ENCODE measurements around the gene PRRX2. TPM values are rescaled to one million over a fixed set of nuclear protein-coding genes. Genes with fewer than 3 reads are reported as not detected.

The PRRX2 gene
- total RNA-seq, 5 donors from 2014 or later (not counting 1 experiment from before 2014, with no cell fraction given), result 0.26 TPM; not detected in 4

- peak overlapping the region in 1 of 2 donors; percentile 55 for H3K27ac Mint-ChIP-seq
- Histone ChIP-seq H3K27me3 (replicated peaks in 1 of 2; ENCODE audit: control insufficient read depth in 2 of 2, extremely low read depth in 1 of 2, insufficient read depth in 2 of 2, low read length in 1 of 2) (no peaks in the 10 kb centered on the region), H3K27ac (ENCODE audit: low read length) (no peak overlapping the region), H3K36me3 (ENCODE audit: control insufficient read depth in 2 of 2, extremely low read depth in 1 of 2, insufficient read depth in 1 of 2, low read length in 1 of 2) (peaks cover 24 to 39% of the 10 kb centered on the region in 2 donors), H3K4me1 (ENCODE audit: control insufficient read depth in 1 of 2, extremely low read depth in 1 of 2, insufficient read depth in 2 of 2, low read length in 2 of 2) (peaks cover 8 to 31% of the 10 kb centered on the region in 2 experiments), H3K9me3 (no peaks in the 10 kb centered on the region), H3K4me3 (ENCODE audit: control insufficient read depth in 1 of 2, extremely low read depth in 1 of 2, low read length in 1 of 2) (no peak overlapping the region)
- H3K4me3 Mint-ChIP-seq, result peak overlapping the region; percentile 79 to 85 (median 83)
- CTCF ChIA-PET, result interaction anchor here in 1 of 2 donors (0.5 to 1.9 kb wide), 5 partner anchors 14 to 1485 kb away, joined by 3 to 7 read pairs (median 3); partner anchors contain the start of gene NTMT1
- POLR2A ChIA-PET, result interaction anchor here in 1 of 2 donors (0.6 kb wide), 1 partner anchor 1053 kb away, joined by 3 read pairs; no protein-coding TSS in a partner anchor
- H3K4me1 Mint-ChIP-seq, result peaks cover 22 to 34% (median 29%) of the 10 kb centered on the region in 3 donors
- H3K9me3 Mint-ChIP-seq, result no peaks in the 10 kb centered on the region
- DNase-seq, result no peak
- peaks cover 25% of the 10 kb centered on the region for H3K36me3 Mint-ChIP-seq
- ATAC-seq (replicated peaks in 1 of 4), result no peak
- H3K27me3 Mint-ChIP-seq, result no peaks in the 10 kb centered on the region
- 93% methylated on average over 10 of the region's 12 CpGs for WGBS (ENCODE audit: insufficient coverage)
These were observed 25.7 kb upstream of the PRRX2 start for GRCh38 chr9:129639756-129640085.

DNA sequence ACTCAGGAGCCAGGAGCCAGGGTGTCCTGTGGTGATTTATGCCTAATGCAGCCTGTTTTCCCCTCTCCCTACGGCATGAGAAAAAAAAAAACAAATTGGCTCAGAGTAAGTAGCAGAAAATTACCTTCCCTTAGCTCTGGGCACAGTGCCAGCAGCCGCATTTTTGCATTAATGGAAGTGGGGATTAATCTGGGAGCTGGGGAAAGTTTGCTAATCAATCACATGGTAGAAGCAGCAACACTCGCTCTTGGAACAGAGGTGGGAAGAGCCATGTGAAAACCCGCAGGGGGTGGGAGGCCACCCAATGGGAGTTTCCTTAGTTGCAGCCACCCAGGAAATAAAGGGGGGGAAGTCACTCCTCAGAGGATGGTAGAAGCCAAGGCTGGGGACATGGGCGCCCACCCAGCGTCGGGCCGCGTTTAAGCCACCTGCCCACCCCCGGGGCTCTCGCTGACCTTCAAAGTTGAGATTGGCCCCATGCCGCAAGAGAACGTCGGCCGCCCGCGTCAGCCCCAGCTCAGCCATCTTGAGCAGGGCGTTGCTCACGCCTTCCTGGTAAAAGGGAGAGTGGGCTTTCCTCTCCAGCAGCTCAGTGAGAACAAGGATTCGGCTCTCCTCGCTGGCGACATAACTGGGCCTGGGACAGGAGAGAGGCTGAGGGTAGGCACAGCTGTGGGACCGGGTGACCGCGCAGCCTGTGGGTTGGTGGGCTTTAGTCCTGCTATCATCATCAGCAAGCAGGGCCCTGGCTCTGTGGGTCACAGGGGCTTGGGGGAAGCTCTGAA lies 25.2 kb upstream of the PRRX2 start:
- ChIA-PET CTCF (interaction anchor here (0.5 to 1.9 kb wide), 7 partner anchors 14 to 1486 kb away, joined by 3 to 7 read pairs (median 3); partner anchors contain the start of gene NTMT1 (in 1 of the 2)), POLR2A (interaction anchor here in 1 of 2 donors (0.6 kb wide), 3 partner anchors 516 to 1053 kb away, joined by 3 to 5 read pairs (median 5); no protein-coding TSS in a partner anchor)
- H3K27ac ChIP-seq (ENCODE audit: low read length), result no peak overlapping the region
- H3K36me3 Mint-ChIP-seq, result peaks cover 19% of the 10 kb centered on the region
- peaks cover 20 to 34% (median 29%) of the 10 kb centered on the region in 3 donors for H3K4me1 Mint-ChIP-seq
- no peaks in the 10 kb centered on the region for H3K9me3 Mint-ChIP-seq
- no peaks in the 10 kb centered on the region for H3K27me3 Mint-ChIP-seq
- no peak for ATAC-seq (replicated peaks in 1 of 4)
- peaks cover 19 to 34% of the 10 kb centered on the region in 2 donors for H3K36me3 ChIP-seq (ENCODE audit: control insufficient read depth in 2 of 2, extremely low read depth in 1 of 2, insufficient read depth in 1 of 2, low read length in 1 of 2)
- peak overlapping the region in 1 of 2 donors; percentile 55 for H3K27ac Mint-ChIP-seq
- H3K9me3 ChIP-seq, result no peaks in the 10 kb centered on the region
- peaks cover 8 to 31% of the 10 kb centered on the region in 2 experiments for H3K4me1 ChIP-seq (ENCODE audit: control insufficient read depth in 1 of 2, extremely low read depth in 1 of 2, insufficient read depth in 2 of 2, low read length in 2 of 2)
- peak overlapping the region; percentile 79 to 85 (median 83) for H3K4me3 Mint-ChIP-seq
- WGBS (ENCODE audit: insufficient coverage), result 92% methylated on average over 18 of the region's 25 CpGs
- H3K27me3 ChIP-seq (replicated peaks in 1 of 2; ENCODE audit: control insufficient read depth in 2 of 2, extremely low read depth in 1 of 2, insufficient read depth in 2 of 2, low read length in 1 of 2), result no peaks in the 10 kb centered on the region
- H3K4me3 ChIP-seq (ENCODE audit: control insufficient read depth in 1 of 2, extremely low read depth in 1 of 2, low read length in 1 of 2), result peak overlapping the region; percentile 89 to 96
- DNase-seq, result no peak

GRCh38 chr9:129640871-129641749 lies 24.3 kb upstream of the PRRX2 start:
- ATAC-seq (replicated peaks in 1 of 4) (peak in 3 of 4 experiments; percentile 54 to 57 (median 57)), DNase-seq (peak in 1 of 35 experiments; percentile 26)
- H3K9me3 Mint-ChIP-seq, result no peaks in the 10 kb centered on the region
- WGBS (ENCODE audit: insufficient coverage), result 22% methylated on average over 44 of the region's 44 CpGs
- H3K4me3 ChIP-seq (ENCODE audit: control insufficient read depth in 1 of 2, extremely low read depth in 1 of 2, low read length in 1 of 2), result peak overlapping the region; percentile 89 to 96
- no peaks in the 10 kb centered on the region for H3K27me3 ChIP-seq (replicated peaks in 1 of 2; ENCODE audit: control insufficient read depth in 2 of 2, extremely low read depth in 1 of 2, insufficient read depth in 2 of 2, low read length in 1 of 2)
- no peaks in the 10 kb centered on the region for H3K27me3 Mint-ChIP-seq
- peaks cover 20 to 34% (median 29%) of the 10 kb centered on the region in 3 donors for H3K4me1 Mint-ChIP-seq
- ChIA-PET POLR2A (interaction anchor here in 1 of 2 donors (0.6 kb wide), 1 partner anchor 517 kb away, joined by 5 read pairs; no protein-coding TSS in a partner anchor), CTCF (interaction anchor here (0.6 to 1.5 kb wide), 4 partner anchors 17 to 509 kb away, joined by 3 to 4 read pairs (median 3); no protein-coding TSS in a partner anchor)
- peak overlapping the region; percentile 61 for H3K27ac ChIP-seq (ENCODE audit: low read length)
- H3K4me1 ChIP-seq (ENCODE audit: control insufficient read depth in 1 of 2, extremely low read depth in 1 of 2, insufficient read depth in 2 of 2, low read length in 2 of 2), result peaks cover 8 to 31% of the 10 kb centered on the region in 2 experiments
- H3K4me3 Mint-ChIP-seq, result peak overlapping the region; percentile 79 to 85 (median 83)
- no peaks in the 10 kb centered on the region for H3K9me3 ChIP-seq
- H3K27ac Mint-ChIP-seq, result peak overlapping the region; percentile 55 to 79
- H3K36me3 ChIP-seq (ENCODE audit: control insufficient read depth in 2 of 2, extremely low read depth in 1 of 2, insufficient read depth in 1 of 2, low read length in 1 of 2), result peaks cover 15 to 28% of the 10 kb centered on the region in 2 donors
- H3K36me3 Mint-ChIP-seq, result peaks cover 14% of the 10 kb centered on the region

DNA sequence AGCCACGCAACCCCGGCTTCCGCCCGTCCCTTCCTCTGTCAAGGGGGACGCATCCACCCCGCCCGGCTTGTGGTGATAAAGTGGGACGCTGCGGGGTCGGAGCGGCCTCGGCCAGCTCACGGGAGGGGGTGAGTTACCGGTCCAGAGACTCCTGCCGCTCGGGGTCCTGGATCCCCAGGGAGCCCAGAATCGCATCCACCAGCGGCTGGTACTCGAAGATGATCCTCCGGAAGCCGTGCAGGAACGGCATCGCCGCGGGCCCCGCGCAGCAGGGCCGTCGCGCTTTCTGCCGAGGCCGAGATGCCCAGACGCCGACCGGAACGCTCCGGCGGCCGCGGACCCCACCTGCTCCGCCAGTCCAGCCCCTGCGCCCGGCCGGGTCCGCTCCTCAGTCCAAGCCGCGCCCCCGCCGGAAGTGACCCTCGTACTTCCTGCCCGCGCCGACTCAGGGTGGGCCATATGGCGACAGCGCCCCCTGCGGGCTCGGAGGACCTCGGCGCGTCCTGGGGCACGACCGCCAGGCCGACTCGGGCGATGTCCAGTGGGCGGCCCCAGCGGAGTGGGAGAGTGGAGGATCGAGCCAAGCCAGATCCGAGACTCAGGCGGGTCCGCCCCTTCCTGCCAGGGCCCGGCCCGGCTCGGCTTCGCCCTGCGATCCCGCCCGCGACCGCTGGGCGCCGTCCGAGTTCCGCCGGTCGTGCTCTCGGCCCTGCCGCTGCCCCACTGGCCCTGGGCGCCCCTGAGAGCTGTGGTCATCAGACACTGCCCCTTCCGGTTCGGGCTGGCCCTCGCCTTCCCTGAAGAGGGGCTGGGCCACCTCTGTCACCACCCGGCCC lies 23.5 kb upstream of the PRRX2 start, which contains the start of gene ASB6:
ASB6 (minus strand) TSS at position 402 of the 836 bp plus-strand sequence; CDS start at position 250, 152 bp downstream.
- Mint-ChIP-seq H3K4me1 (peaks cover 20 to 34% (median 29%) of the 10 kb centered on the region in 3 donors), H3K4me3 (peak within 1 kb of the TSS; percentile 79 to 85 (median 83)), H3K27me3 (no peaks in the 10 kb centered on the region), H3K36me3 (peaks cover 14% of the 10 kb centered on the region), H3K9me3 (no peaks in the 10 kb centered on the region), H3K27ac (peak within 1 kb of the TSS; percentile 75 to 81)
- Histone ChIP-seq H3K4me3 (ENCODE audit: control insufficient read depth in 1 of 2, extremely low read depth in 1 of 2, low read length in 1 of 2) (peak within 1 kb of the TSS; percentile 89 to 96), H3K36me3 (ENCODE audit: control insufficient read depth in 2 of 2, extremely low read depth in 1 of 2, insufficient read depth in 1 of 2, low read length in 1 of 2) (peaks cover 13 to 24% of the 10 kb centered on the region in 2 donors), H3K9me3 (no peaks in the 10 kb centered on the region), H3K27me3 (replicated peaks in 1 of 2; ENCODE audit: control insufficient read depth in 2 of 2, extremely low read depth in 1 of 2, insufficient read depth in 2 of 2, low read length in 1 of 2) (peaks cover 0 to 2% of the 10 kb centered on the region in 2 experiments), H3K4me1 (ENCODE audit: control insufficient read depth in 1 of 2, extremely low read depth in 1 of 2, insufficient read depth in 2 of 2, low read length in 2 of 2) (peaks cover 8 to 31% of the 10 kb centered on the region in 2 experiments), H3K27ac (ENCODE audit: low read length) (peak within 1 kb of the TSS; percentile 61)
- CTCF ChIA-PET, result no interaction called here
- DNase-seq (peak; percentile 58 to 92 (median 81)), ATAC-seq (replicated peaks in 1 of 4) (peak; percentile 84 to 88 (median 87))
- WGBS (ENCODE audit: insufficient coverage), result under 1% methylated on average over 92 of the region's 93 CpGs
- POLR2A ChIA-PET, result no interaction called here

GRCh38 chr9:129643706-129644105 lies 21.7 kb upstream of the PRRX2 start:
- Mint-ChIP-seq H3K9me3 (no peaks in the 10 kb centered on the region), H3K27me3 (no peaks in the 10 kb centered on the region), H3K36me3 (peaks cover 3% of the 10 kb centered on the region), H3K4me1 (peaks cover 16 to 23% (median 19%) of the 10 kb centered on the region in 3 donors), H3K4me3 (peak overlapping the region; percentile 46 to 85 (median 54)), H3K27ac (no peak overlapping the region)
- Histone ChIP-seq H3K9me3 (no peaks in the 10 kb centered on the region), H3K4me1 (ENCODE audit: control insufficient read depth in 1 of 2, extremely low read depth in 1 of 2, insufficient read depth in 2 of 2, low read length in 2 of 2) (peaks cover 8 to 31% of the 10 kb centered on the region in 2 experiments), H3K36me3 (ENCODE audit: control insufficient read depth in 2 of 2, extremely low read depth in 1 of 2, insufficient read depth in 1 of 2, low read length in 1 of 2) (peaks cover 0 to 9% of the 10 kb centered on the region in 2 donors), H3K4me3 (ENCODE audit: control insufficient read depth in 1 of 2, extremely low read depth in 1 of 2, low read length in 1 of 2) (no peak overlapping the region), H3K27ac (ENCODE audit: low read length) (no peak overlapping the region), H3K27me3 (replicated peaks in 1 of 2; ENCODE audit: control insufficient read depth in 2 of 2, extremely low read depth in 1 of 2, insufficient read depth in 2 of 2, low read length in 1 of 2) (peaks cover 0 to 2% of the 10 kb centered on the region in 2 experiments)
- ChIA-PET CTCF (no interaction called here), POLR2A (interaction anchor here in 1 of 2 donors (0.6 kb wide), 1 partner anchor 513 kb away, joined by 3 read pairs; no protein-coding TSS in a partner anchor)
- ATAC-seq (replicated peaks in 1 of 4) (no peak), DNase-seq (no peak)
- 100% methylated on average over 2 of the region's 10 CpGs for WGBS (ENCODE audit: insufficient coverage)

Measured in T-cell (primary cell).